ENCODE results near the gene TLE3.

DNA sequence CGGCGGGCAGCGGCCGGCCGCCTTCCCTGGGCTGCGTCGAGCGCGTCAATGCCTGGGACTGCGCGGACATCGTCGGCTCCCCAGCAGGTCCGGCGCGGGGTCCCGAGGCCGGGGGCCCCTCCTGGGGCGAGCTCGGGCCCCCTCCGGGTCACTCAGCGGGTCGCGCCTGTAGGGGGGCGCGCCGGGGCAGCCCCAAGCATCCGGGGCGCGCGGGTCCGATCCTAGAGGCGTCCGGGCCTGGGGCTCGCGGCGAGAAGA lies 725 bp downstream of the TLE3 start:
- TF ChIP-seq, protein P1, sequence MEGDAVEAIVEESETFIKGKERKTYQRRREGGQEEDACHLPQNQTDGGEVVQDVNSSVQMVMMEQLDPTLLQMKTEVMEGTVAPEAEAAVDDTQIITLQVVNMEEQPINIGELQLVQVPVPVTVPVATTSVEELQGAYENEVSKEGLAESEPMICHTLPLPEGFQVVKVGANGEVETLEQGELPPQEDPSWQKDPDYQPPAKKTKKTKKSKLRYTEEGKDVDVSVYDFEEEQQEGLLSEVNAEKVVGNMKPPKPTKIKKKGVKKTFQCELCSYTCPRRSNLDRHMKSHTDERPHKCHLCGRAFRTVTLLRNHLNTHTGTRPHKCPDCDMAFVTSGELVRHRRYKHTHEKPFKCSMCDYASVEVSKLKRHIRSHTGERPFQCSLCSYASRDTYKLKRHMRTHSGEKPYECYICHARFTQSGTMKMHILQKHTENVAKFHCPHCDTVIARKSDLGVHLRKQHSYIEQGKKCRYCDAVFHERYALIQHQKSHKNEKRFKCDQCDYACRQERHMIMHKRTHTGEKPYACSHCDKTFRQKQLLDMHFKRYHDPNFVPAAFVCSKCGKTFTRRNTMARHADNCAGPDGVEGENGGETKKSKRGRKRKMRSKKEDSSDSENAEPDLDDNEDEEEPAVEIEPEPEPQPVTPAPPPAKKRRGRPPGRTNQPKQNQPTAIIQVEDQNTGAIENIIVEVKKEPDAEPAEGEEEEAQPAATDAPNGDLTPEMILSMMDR (IDR thresholded peaks at IDR 0.05; ENCODE audit: poor library complexity), result no peak
- TF ChIP-seq EZH2 (IDR thresholded peaks at IDR 0.05; ENCODE audit: borderline replicate concordance), result no peak
- TF ChIP-seq EZH2phosphoT487 (IDR thresholded peaks at IDR 0.05; ENCODE audit: low read depth, severe bottlenecking, unreplicated experiment), result no peak

Measured in hepatocyte (in vitro differentiated cells).